Islet precursor cell (in vitro differentiated cells): ENCODE results near the gene CYTH4.
"Not testable (repeated sequence)": the region's sequence is repeated elsewhere in the genome, so short reads cannot be mapped to it uniquely, and the experiment has no call there.

Source experiments
- DNase-seq: peaks from one replicate; pipeline ENCODE4 v3.0.0-alpha.2; 2018

CYTH4 gene, protein sequence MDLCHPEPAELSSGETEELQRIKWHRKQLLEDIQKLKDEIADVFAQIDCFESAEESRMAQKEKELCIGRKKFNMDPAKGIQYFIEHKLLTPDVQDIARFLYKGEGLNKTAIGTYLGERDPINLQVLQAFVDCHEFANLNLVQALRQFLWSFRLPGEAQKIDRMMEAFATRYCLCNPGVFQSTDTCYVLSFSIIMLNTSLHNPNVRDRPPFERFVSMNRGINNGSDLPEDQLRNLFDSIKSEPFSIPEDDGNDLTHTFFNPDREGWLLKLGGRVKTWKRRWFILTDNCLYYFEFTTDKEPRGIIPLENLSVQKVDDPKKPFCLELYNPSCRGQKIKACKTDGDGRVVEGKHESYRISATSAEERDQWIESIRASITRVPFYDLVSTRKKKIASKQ

DNA sequence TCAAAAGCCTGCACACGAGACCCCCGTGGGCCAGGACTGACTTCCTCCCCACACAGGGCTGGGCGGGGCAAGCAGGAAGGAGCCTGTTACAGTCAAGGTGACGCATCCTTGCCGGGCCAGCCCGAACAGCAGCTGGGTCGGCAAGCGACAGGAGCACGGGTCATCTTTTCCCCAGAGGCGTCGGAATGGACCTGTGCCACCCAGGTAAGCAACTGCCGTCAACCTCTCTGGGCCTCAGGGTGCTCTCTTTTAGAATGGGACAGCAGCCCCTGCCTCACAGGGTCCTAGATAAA lies at the start of gene CYTH4:
CYTH4 (plus strand) TSS at position 124 of the 293 bp plus-strand sequence; CDS start at position 186, 62 bp downstream.
- DNase-seq = no peak

GRCh38 chr22:37233371-37233750 lies 48.9 kb upstream of the CYTH4 start:
- DNase-seq = not testable (repeated sequence)

GRCh38 chr22:37233751-37234631 lies 48.3 kb upstream of the CYTH4 start:
- no peak for DNase-seq

DNA sequence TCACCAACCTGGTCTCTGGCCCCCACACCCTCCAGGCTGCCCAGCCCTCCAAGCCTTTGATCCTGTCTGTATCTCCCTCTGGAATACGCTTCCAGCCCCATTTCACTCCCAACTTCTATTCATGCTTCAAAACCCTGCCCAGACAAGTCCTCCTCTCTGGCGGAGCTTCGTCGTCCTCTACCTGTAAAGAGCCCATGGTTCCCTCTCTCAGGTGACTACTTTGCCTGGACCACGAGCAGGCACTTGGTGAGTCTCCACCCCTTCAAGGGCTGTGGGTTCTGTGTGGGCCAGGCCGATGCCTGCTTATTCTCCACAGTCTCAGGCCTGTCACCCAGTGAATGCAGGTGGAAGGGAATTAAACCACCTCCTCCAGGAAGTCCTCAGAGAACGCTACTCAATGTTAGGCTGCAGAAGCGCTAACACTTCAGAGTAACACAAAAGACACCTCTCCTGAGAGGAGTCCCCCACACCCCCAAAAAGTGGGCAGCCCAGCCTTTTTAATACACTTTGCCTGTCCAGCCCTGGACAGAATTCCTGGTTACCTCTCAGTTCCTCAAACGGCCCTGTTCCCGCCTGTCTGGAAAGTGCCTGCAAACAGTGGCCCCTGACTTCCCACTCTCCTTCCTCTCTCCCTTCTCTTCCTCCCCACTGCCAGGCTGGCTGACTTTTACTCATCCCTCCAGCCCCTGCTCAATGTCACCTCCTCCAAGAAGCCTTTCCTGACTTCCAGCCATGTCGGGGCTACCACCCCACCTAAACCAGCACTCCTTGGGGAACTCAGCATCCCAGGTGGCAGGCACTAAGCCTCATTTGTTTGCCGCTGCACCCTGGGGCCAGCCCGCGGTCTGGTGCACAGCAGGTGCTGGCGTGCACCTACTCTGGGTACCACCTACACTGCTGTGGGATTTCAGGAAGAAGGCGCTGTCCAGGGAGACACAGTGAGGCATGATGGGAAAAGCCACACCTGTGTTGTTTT lies 47.3 kb upstream of the CYTH4 start:
- no peak for DNase-seq

DNA sequence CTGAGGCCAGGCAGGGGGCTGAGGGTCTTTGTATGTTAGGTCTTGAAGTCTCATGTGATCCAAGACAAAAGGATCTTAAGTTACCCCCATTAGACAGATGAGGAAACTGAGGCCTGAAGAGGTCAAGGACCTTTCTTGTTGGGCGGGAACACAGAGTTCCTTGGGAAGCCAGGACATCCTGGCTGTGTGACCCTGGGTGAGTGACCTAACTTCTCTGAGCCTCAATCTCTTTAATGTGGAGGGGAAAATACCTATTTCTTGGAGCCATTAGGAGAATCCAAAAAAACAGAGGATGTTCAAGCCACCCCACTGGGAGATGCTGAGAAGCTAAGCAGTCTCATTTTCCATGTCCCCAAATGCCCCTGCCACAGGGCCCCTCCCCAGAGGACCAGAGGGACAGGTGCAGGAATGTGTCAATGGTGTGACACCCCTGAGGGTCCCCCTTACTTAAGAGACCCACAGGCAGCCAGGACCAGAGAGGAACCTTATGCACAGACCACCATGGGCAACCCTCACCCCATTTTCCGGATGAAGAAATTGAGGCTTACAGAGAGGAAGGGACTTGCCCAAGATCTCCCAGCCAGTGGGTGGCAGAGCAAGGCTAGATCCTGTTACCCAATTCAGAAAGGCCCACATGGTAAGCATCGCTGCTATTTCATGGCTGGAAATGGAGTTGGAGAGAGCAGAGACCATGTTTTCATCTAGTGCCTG lies 46.3 kb upstream of the CYTH4 start:
- DNase-seq = no peak

- no peak for DNase-seq
These were observed 44.7 kb upstream of the CYTH4 start for GRCh38 chr22:37237371-37238268.

DNA sequence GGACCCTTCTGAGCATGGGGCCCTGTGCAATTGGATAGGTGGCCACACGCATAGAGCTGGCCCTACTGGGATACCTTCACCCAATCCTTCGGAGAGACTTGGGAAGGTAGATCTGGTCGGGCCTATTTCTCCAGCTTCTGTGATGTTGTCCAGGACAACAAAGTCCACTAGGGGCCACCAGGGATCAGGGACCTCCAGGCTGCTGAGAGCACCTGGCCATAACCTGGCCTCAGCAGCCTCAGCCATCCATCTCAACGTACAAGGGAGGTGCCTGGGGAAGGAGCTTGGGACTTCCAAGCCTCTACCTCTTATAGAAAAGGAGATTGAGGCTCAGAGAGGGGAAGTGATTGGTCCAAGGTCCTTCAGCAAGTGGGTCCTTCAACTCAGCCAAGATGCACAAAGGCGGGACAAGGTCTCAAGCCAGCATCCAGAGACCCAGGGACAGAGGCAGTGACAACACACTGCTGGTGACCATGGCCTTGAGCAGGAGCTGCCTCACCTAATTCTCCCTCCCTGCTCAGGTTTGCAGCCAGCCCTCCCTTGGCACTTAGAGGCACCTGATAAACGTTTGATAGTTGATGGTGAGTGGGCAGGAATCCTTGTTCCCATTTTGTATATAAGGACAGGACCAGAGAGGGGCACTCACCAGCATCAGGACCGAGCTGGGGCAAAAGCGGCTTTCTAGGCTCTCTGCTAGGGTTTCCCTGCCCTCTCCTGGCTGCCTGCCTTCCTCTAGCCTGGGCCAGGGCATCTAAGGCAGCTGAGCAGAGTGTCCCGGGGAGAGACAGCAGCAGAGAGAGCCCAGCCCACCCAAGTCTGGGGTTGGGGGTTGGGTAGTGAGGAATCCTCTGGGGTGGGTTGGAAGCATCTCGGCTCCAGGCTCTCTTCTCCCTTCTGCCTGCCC lies 42.7 kb upstream of the CYTH4 start:
- no peak for DNase-seq

DNA sequence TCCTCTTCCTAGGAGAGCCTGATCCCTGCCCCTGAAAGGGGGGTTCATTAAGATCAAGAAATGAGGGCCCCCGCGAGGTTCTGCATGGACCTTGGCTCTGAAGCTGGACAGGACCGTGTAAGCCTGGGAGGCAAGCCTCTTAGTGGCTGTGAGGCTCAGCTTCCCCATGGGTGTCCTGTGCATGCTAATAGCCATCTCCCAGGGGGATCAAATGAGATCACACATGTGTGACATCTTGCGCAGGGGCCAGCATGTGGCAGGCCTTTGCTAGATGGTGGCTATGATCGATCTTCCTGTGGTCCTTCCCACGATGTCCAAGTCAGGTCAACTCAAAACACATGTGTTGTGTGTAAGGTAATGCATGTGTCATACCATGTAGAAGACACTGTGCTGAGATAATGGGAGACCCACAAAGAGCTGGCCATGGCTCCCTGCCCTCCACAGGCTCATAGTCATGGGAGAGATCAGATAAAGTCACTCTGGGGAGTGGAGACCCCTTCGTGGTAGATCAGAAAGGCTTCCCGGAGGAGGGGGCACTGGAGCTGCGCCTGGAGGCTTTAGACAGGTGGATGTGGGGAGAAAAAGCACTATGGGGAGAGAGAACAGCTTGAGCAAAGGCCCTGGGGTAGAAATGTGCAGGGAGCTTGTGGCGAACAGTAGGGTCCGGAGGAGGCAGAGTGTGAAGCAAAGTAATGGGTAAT lies 41.9 kb upstream of the CYTH4 start:
- DNase-seq = no peak

GRCh38 chr22:37240941-37241320 lies 41.4 kb upstream of the CYTH4 start:
- DNase-seq = no peak

GRCh38 chr22:37241351-37242142 lies 40.8 kb upstream of the CYTH4 start:
- no peak for DNase-seq

DNA sequence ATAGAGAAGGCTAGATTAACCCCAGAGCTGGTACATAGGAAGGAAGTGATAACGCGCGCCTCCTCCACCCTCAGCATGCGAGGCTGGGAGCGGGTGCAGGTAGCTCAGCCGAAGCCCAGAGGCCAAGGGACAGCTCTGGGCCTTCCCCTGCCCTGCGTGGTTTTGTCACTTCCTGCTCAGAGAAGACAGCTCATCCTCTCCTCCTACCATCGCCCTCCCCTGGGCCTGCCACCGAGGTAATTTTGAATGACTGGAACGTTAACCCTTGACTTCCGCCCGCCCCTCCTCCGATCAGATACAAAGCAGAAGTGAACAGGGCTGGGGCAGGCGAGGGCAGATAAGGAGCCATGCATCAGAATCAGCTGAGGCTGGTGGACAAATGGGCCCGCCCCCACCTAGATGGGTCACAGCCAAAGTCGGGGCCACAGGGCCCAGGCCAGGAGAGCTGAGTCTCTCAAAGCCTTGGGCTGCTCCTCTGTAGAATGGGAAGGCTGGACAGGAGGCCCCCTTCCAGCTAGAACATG lies 39.9 kb upstream of the CYTH4 start:
- peak; percentile 84 for DNase-seq

DNA sequence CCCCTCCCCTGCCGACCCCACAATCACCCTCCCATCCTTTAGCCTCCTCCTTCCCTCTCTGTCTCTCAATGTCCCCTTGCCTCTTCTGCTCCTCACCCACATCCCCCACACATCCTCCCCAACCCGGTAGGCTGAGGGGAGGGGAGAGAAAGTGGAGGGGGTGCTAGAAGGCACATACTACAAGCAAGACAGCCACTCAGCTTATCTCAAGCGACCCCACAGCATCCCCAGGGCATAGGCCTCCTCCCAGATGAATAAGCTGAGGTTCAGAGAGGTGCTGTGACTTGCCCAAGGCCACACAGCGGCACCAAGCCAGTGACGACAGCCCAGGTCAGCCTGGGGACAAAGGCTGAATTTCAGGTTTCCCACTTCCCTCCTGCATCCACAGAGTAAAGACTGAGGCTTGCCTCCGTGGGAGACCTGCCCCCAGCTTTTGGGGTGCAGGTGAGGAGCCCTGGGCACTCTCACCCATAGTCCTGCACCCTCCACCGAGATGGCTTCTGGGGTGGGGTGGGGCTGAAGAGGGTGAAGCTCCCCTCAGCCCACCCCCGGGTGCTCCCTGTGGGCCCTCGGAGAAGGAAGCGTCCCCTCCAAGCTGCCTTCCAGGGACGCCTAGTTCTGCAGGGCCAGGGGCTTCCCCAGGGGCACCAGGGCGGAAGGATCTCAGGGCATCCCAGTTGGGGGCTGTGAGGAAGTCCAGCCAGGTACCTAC lies 38.8 kb upstream of the CYTH4 start:
- no peak for DNase-seq

DNA sequence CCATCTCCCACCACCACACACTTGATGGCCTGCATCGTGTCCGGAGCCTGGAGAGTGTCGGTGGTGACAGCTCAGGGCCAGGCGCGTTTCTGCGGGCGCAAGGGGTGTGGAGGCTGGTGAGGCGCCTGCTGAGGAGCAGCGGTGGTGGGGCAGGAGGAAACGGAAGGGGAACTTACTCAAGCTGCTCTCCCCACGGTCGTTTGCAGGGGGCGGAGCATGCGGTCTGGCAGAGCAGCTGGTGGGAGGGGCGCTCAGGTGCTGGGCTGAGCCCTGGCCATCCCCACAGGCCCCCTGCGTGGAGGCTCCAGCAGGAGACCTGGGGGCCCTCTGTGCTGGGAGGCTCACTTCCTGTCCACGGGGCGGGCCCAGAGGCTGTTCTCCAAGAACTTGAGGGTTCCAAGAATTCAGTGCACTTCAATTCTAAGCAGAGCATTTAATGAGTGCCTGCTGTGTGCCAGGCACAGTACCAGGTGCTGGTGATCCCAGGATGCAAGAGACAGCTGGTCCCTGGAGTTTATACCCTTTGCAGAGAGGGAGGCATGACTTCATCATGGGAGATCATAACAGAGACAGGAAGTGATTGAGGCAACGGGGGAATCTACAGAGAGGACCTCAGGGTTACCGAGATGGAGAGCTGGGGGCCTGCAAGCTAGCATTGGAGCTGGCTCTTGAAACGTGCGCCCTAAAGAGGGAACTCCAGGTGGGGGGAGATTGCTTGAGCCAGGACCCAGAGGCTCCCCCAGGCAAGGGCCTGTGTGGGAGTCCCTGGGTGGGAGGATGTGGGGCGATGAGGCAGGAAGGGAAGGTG lies 38.0 kb upstream of the CYTH4 start, which contains the start of gene RAC2:
RAC2 (minus strand) TSS at position 156 of the 808 bp plus-strand sequence; CDS start at position 35, 121 bp downstream.
- DNase-seq = peak; percentile 77

DNA sequence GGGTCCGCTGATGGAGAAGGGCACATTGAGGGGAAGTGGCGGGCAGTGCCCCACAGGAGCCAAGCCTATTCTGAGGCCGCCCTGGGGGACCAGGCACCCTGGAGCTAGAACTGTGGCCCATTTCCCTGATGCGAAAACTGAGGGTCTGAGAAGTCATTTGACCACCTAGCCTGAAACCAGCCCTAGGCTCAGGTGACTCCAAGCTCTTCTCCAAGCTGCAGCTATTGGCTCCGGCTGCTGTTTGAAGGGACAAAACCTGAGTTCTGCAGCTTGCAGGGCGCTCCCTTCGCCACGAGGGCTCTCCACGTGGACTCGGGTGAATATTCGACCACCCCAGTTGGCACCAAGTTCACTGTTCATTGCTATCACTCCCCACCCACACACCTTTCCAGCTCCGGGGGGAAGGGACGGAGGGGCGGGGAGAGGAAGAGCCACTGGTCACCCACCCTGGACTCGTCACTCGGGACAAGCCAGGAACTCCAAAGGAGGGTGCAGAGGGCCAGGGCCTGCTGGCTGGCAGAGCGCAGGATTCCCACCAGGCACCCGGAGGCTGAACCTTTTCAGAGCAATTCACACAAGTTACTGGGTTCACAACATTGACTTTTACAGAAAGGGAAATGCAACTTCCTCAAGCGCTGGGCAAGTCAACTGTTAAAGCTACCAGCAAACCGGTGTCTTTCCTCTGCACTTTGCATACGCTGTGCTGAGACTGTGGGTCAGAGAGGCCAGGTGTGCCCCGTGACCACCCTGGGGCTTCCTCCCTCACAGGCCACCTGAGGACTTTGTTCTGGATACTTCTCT lies 37.2 kb upstream of the CYTH4 start:
- peak; percentile 43 for DNase-seq

GRCh38 chr22:37245740-37246139 lies 36.6 kb upstream of the CYTH4 start:
- DNase-seq = no peak

GRCh38 chr22:37248251-37248650 lies 34.1 kb upstream of the CYTH4 start:
- peak; percentile 26 for DNase-seq
